Measurements from ENCODE around the gene PRODH.
"Not testable (repeated sequence)": the region's sequence is repeated elsewhere in the genome, so short reads cannot be mapped to it uniquely, and the experiment has no call there.

The PRODH gene

GRCh38 chr22:18967391-18968010 lies 31.4 kb upstream of the PRODH start:
- not testable (repeated sequence) for DNase-seq

GRCh38 chr22:18966748-18967147 lies 30.7 kb upstream of the PRODH start:
- no peak for DNase-seq

- no peak for DNase-seq
Measured at GRCh38 chr22:18965526-18966421, 29.7 kb upstream of the PRODH start.

GRCh38 chr22:18964501-18965265 lies 28.6 kb upstream of the PRODH start:
- not testable (repeated sequence) for DNase-seq

DNA sequence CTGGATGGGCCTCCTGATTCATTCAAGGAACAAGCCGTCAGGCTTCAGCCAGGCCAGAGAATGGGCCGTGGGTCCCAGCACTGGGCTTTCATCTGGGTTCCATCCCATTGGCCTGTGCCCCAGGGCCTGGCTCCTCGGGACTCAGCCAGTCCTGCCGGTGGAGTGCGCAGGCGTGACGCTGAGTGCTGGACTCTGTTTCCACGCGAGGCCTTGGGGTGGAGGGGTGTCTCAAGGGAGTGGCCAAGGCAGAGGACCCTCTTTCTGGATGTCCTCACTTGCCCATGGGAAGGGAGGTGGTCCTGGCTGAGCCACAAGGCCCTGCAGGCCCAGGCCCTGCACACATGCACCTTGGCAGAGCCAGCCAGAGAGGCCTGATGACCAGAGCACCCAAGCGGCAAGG lies 28.0 kb upstream of the PRODH start:
- DNase-seq: not testable (repeated sequence)

DNA sequence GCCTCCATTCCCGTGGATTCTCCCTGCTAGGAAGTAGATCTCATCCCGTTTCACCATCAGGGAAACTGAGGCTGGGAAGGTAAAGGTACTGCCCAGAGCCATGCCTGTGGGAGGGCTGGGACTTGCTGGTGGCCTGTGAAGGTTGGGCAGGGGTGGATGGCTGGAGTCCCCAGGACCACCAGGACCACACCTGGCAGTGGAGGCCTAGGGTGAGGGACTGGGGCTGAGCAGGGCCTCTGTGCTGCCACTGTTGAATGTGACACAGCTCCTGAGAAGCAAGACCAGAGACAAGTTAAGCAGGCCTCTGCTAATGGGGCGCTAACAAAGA lies 26.2 kb upstream of the PRODH start:
- DNase-seq: no peak

DNA sequence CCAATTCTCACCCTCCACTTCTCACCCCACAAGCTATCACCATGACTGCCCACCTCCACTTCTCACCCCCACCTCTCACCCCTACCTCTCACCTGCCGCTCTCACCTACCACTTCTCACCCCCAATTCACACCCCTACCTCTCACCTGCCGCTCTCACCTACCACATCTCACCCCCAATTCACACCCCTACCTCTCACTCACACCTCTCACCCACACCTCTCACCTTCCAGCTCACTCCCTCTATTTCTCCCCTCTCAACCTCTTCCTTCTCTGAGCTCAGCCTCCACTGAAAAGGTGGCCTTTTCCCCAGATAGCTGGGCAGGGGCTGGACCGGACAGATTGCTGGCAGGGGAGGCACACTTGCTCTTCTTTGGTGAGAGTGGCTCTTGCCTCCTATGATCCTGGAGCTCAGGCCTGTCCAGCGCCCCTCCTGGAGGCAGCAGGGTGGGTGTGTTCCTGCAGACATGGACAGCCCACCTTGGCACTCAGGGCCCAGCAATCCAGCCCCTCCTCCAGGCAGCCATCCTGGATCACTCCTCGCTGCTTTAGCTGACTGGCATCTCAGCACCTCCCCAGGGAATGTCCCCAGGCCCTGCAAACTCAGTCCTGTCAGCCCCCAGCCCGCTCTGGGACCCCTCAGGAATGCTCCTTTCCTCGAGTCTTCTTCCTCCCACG lies 25.7 kb upstream of the PRODH start:
- DNase-seq: not testable (repeated sequence)

DNA sequence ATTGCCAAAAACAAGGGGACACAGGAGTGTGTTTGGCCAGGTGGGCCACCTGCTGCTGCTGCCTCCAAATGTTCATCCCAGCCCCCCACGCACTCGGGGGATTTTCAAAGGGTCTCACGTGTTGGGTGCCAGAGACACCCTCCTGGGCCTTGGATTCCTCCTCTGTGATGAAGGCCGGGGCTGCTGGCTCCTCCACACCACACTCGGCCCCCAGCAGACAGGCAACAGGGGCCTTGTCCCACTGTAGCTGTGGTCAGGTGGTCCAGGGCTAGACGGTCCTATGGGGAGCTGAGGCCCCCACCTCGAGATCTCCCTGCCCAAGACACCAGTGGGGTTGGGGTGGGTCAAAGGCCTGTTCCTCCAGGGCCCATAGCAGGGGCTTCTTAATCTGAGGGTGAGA lies 25.1 kb upstream of the PRODH start:
- DNase-seq: not testable (repeated sequence)

GRCh38 chr22:18960166-18960820 lies 24.2 kb upstream of the PRODH start:
- not testable (repeated sequence) for DNase-seq

DNA sequence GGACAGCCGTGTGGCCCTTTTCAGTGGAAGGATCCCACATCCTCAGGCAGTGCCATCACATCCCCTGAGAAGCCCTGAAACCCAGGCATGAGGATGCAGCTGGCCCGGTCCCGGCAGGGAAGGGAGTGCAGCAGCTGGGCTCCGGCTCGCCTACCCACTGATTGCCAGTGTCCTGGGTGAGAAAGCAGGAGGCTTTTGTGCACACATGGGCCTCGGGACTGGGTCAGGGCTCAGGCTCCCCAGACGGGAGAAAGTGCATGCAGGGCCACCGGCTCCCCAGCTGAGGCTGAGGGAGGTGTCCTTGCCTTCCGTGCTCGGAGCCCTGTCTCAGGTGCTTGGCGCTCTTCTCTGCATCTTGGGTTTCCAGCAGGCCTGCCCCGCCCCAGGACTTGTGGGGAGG lies 23.6 kb upstream of the PRODH start:
- not testable (repeated sequence) for DNase-seq

DNA sequence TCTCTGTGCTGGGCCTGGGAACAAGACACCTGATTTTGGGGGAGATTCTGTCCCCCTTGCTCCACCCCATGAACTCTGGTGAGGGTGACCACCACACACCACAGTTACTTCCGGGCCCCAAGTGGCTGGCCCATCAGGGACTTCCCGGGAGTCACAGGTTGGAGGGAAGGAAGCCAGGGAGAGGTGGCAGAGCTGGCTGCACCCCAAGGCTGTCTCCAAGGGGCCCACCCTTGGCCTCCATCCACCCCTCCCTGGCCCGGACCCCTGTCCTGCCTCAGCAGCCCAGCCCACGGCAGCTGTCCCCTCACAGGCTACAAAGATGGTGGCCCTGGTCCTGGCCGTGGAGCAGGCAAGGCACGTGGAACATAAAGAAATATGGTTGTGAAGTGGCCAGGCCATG lies 23.2 kb upstream of the PRODH start:
- DNase-seq: not testable (repeated sequence)

DNA sequence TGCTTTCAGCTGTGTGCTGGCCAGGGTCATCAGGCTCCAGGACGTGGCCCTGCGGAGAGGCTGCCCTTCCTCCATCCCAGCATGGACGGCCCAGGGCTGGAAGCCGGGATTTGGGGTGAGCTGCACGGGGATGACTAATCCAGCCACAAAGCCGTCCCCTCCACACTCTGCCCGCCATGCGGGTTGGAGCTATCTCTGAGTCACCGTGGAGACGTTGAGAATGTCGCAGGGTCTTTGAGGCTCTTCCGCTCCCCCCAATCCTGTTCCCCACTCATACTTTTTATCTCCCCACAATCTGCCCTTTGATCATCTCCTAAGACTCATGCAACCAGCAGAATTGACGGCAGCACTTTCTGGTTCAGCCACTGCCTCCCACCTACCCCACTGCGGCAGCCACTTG lies 22.6 kb upstream of the PRODH start:
- DNase-seq: not testable (repeated sequence)

DNA sequence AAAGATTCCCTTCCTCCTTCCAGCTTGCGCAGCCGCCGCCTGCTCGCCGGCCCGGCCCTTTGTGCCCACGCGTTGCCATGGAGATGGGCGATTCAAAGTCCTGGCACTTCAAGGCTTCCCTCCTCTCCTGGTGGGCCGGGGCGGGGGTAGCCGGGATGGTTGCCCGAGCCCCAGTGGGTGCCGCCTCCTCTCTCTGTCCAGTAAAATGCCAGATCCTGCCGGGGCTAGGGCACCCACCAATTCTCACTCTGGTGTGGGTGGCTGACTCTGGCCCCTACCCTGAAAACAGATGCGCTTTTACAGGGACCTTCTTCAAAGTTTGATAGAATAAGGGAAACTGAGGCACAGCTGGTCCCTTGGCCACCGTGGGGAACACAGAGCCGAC lies 22.2 kb upstream of the PRODH start:
- not testable (repeated sequence) for DNase-seq

- not testable (repeated sequence) for DNase-seq
Measured at GRCh38 chr22:18957621-18958320, 21.7 kb upstream of the PRODH start.

GRCh38 chr22:18956956-18957355 lies 20.9 kb upstream of the PRODH start:
- DNase-seq: not testable (repeated sequence)

GRCh38 chr22:18956121-18956895 lies 20.2 kb upstream of the PRODH start:
- DNase-seq: not testable (repeated sequence)

DNA sequence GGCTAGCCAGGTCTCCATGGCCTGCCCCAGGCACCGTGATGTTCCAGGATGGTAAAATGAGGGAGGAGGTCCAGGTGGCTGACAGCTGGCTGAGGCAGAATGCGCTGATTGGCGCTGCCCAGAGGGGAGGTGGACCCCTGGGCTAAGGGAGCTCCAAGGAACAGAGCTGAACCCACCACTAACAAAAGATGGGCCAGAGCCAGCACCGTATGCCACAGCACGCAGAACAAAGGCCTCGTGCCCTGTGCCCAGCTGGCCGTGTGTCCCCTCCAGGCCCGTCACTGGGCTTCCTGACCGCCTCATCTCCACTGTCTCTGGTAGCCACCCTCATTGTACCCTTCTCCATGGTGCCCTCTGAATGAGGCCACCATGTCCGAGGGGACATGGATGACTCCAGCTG lies 19.6 kb upstream of the PRODH start:
- DNase-seq: no peak

DNA sequence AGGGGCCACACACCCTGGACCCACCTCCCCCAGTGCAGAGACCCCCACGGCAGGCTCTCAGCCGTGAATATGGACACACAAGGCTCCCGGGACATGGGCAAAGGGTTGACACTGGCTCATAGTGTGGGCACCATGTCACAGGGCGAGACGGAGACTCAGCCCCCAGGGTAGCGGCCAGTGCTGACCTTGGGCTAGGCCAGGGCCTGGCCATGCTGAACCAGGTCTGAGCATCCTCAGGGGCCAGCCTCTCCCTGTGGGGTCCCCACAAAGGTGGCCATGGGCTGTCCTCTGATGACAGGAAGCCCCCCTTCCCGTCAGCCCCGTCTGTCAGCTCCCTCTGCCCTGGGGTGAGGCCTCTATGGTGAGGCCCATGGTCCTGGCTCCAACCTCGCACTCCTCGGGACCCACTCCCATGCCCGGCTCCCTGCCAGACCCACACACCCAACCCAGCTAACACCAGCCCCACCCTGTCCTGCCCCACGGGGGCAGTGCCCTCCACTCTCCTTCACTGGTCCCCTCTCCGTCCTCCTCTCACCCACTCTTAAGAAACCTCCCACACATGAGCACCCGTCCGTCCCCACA lies 19.0 kb upstream of the PRODH start:
- no peak for DNase-seq

DNA sequence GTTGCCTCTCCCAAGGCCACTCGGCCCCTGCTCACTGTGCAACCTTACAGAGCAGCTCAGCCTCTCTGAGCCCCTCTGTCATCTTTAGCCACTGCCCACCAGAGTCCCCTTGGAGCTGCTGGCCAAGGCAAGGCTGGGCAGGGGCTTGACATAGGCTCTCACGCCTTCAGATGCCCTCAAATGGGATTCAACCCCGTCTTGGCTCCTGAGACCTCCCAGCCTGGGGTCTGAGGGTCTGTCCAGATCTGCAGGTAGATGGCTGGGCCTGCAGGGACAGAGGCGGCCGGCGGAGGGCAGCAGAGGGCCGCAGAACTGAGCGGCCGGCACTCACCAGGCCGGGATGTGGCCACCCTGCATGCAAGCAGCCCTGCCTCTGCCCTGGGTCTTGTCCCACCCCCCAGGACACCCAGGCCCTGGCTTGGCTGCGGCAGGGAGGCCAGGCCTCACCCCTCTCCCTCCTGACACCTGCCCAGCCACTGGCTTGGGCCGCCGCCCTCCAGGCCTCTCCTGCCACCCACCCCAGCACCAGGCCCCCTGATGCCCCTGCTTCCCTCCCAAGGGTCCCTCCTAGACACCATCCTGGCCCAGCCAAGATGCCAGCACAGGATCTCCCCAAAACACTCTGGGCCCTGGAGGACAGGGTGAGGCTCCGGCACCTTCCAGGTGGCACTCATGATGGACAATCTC lies 18.4 kb upstream of the PRODH start:
- DNase-seq: not testable (repeated sequence)

- DNase-seq: not testable (repeated sequence)
Measured at GRCh38 chr22:18953128-18953527, 17.0 kb upstream of the PRODH start.
